Measurements from ENCODE around the gene FAP. TPM values are rescaled to one million over a fixed set of nuclear protein-coding genes. Genes with fewer than 3 reads are reported as not detected.

The FAP gene
- total RNA-seq, 2 experiments from 2014 or later: 0.23 TPM; not detected in 1

GRCh38 chr2:162199913-162200312 lies 43.3 kb downstream of the FAP start:
- Mint-ChIP-seq H3K27me3 (peaks cover 49% of the 10 kb centered on the region), H3K36me3 (no peaks in the 10 kb centered on the region), H3K4me1 (no peaks in the 10 kb centered on the region), H3K27ac (no peak overlapping the region), H3K4me3 (no peak overlapping the region), H3K9me3 (ENCODE audit: low read depth) (no peaks in the 10 kb centered on the region)
- no peak for ATAC-seq
- DNase-seq: no peak
- CTCF ChIA-PET: no interaction called here

- no peak for ATAC-seq
- Mint-ChIP-seq H3K4me3 (no peak overlapping the region), H3K36me3 (no peaks in the 10 kb centered on the region), H3K9me3 (ENCODE audit: low read depth) (no peaks in the 10 kb centered on the region), H3K27ac (no peak overlapping the region), H3K27me3 (peaks cover 61% of the 10 kb centered on the region), H3K4me1 (no peaks in the 10 kb centered on the region)
- CTCF ChIA-PET: no interaction called here
- DNase-seq: no peak
Observed at GRCh38 chr2:162198239-162198638, 45.0 kb downstream of the FAP start.

GRCh38 chr2:162197069-162197825 lies 46.0 kb downstream of the FAP start:
- Mint-ChIP-seq H3K36me3 (no peaks in the 10 kb centered on the region), H3K27me3 (peaks cover 68% of the 10 kb centered on the region), H3K9me3 (ENCODE audit: low read depth) (no peaks in the 10 kb centered on the region), H3K4me3 (no peak overlapping the region), H3K27ac (no peak overlapping the region), H3K4me1 (no peaks in the 10 kb centered on the region)
- ATAC-seq: no peak
- CTCF ChIA-PET: interaction anchor here (0.6 to 1.3 kb wide), 2 partner anchors 23 to 1256 kb away, joined by 3 read pairs; no protein-coding TSS in a partner anchor
- DNase-seq: no peak

- no peaks in the 10 kb centered on the region for H3K9me3 Mint-ChIP-seq (ENCODE audit: low read depth)
- H3K27me3 Mint-ChIP-seq: peaks cover 71% of the 10 kb centered on the region
- CTCF ChIA-PET: interaction anchor here (0.6 to 1.3 kb wide), 2 partner anchors 24 to 1255 kb away, joined by 3 read pairs; no protein-coding TSS in a partner anchor
- H3K27ac Mint-ChIP-seq: no peak overlapping the region
- DNase-seq (no peak), ATAC-seq (no peak)
- no peaks in the 10 kb centered on the region for H3K4me1 Mint-ChIP-seq
- H3K36me3 Mint-ChIP-seq: no peaks in the 10 kb centered on the region
- no peak overlapping the region for H3K4me3 Mint-ChIP-seq
Observed at GRCh38 chr2:162196638-162197037, 46.6 kb downstream of the FAP start.

- DNase-seq (no peak), ATAC-seq (no peak)
- Mint-ChIP-seq H3K4me3 (no peak overlapping the region), H3K27ac (no peak overlapping the region), H3K9me3 (ENCODE audit: low read depth) (no peaks in the 10 kb centered on the region), H3K36me3 (no peaks in the 10 kb centered on the region), H3K27me3 (peaks cover 41% of the 10 kb centered on the region), H3K4me1 (no peaks in the 10 kb centered on the region)
- CTCF ChIA-PET: no interaction called here
Observed at GRCh38 chr2:162188451-162188850, 54.8 kb downstream of the FAP start.

- Mint-ChIP-seq H3K36me3 (no peaks in the 10 kb centered on the region), H3K27ac (no peak overlapping the region)
- CTCF ChIA-PET: interaction anchor here (2.9 kb wide), 1 partner anchor 32 kb away, joined by 8 read pairs; no protein-coding TSS in a partner anchor
Observed at GRCh38 chr2:162185541-162186232, 57.6 kb downstream of the FAP start.

GRCh38 chr2:162184821-162185450 lies 58.3 kb downstream of the FAP start:
- CTCF ChIA-PET: interaction anchor here (2.9 kb wide), 1 partner anchor 31 kb away, joined by 8 read pairs; no protein-coding TSS in a partner anchor
- Mint-ChIP-seq H3K27ac (no peak overlapping the region), H3K4me1 (no peaks in the 10 kb centered on the region), H3K27me3 (peaks cover 25% of the 10 kb centered on the region), H3K36me3 (no peaks in the 10 kb centered on the region), H3K4me3 (no peak overlapping the region), H3K9me3 (ENCODE audit: low read depth) (no peaks in the 10 kb centered on the region)
- no peak for DNase-seq
- no peak for ATAC-seq

More at GRCh38 chr2:162185541-162186232, 57.6 kb downstream of the FAP start:
- no peak overlapping the region for H3K4me3 Mint-ChIP-seq
- ATAC-seq (no peak), DNase-seq (no peak)
- H3K4me1 Mint-ChIP-seq: no peaks in the 10 kb centered on the region
- no peaks in the 10 kb centered on the region for H3K9me3 Mint-ChIP-seq (ENCODE audit: low read depth)
- peaks cover 27% of the 10 kb centered on the region for H3K27me3 Mint-ChIP-seq

GRCh38 chr2:162184359-162184758 lies 58.9 kb downstream of the FAP start:
- H3K4me1 Mint-ChIP-seq: no peaks in the 10 kb centered on the region
- H3K9me3 Mint-ChIP-seq (ENCODE audit: low read depth): no peaks in the 10 kb centered on the region
- ATAC-seq (no peak), DNase-seq (no peak)
- no peak overlapping the region for H3K4me3 Mint-ChIP-seq
- H3K27me3 Mint-ChIP-seq: peaks cover 27% of the 10 kb centered on the region
- no peaks in the 10 kb centered on the region for H3K36me3 Mint-ChIP-seq
- H3K27ac Mint-ChIP-seq: no peak overlapping the region
- CTCF ChIA-PET: no interaction called here

GRCh38 chr2:162182395-162182794 lies 60.9 kb downstream of the FAP start:
- CTCF ChIA-PET: interaction anchor here (1.0 to 1.2 kb wide), 3 partner anchors 10 to 121 kb away, joined by 3 to 4 read pairs (median 3); no protein-coding TSS in a partner anchor
- no peaks in the 10 kb centered on the region for H3K36me3 Mint-ChIP-seq

GRCh38 chr2:162177301-162177700 lies 65.9 kb downstream of the FAP start:
- Mint-ChIP-seq H3K9me3 (ENCODE audit: low read depth) (no peaks in the 10 kb centered on the region), H3K27me3 (peaks cover 47% of the 10 kb centered on the region), H3K27ac (no peak overlapping the region), H3K4me1 (peaks cover under 1% of the 10 kb centered on the region), H3K36me3 (no peaks in the 10 kb centered on the region), H3K4me3 (no peak overlapping the region)
- ATAC-seq: no peak
- CTCF ChIA-PET: no interaction called here
- DNase-seq: no peak

More at GRCh38 chr2:162182395-162182794, 60.9 kb downstream of the FAP start:
- Mint-ChIP-seq H3K9me3 (ENCODE audit: low read depth) (no peaks in the 10 kb centered on the region), H3K27me3 (peaks cover 23% of the 10 kb centered on the region), H3K4me1 (no peaks in the 10 kb centered on the region), H3K27ac (no peak overlapping the region), H3K4me3 (no peak overlapping the region)
- DNase-seq (no peak), ATAC-seq (no peak)

GRCh38 chr2:162175714-162176113 lies 67.5 kb downstream of the FAP start:
- peaks cover 45% of the 10 kb centered on the region for H3K27me3 Mint-ChIP-seq
- H3K9me3 Mint-ChIP-seq (ENCODE audit: low read depth): no peaks in the 10 kb centered on the region
- peaks cover 13% of the 10 kb centered on the region for H3K4me1 Mint-ChIP-seq
- H3K4me3 Mint-ChIP-seq: no peak overlapping the region
- H3K36me3 Mint-ChIP-seq: no peaks in the 10 kb centered on the region
- CTCF ChIA-PET: interaction anchor here (1.2 kb wide), 1 partner anchor 45 kb away, joined by 4 read pairs; no protein-coding TSS in a partner anchor
- DNase-seq (no peak), ATAC-seq (no peak)
- no peak overlapping the region for H3K27ac Mint-ChIP-seq

GRCh38 chr2:162174746-162175145 lies 68.5 kb downstream of the FAP start:
- no peak overlapping the region for H3K27ac Mint-ChIP-seq
- no peaks in the 10 kb centered on the region for H3K9me3 Mint-ChIP-seq (ENCODE audit: low read depth)
- ATAC-seq (no peak), DNase-seq (no peak)
- peaks cover 46% of the 10 kb centered on the region for H3K27me3 Mint-ChIP-seq
- no peak overlapping the region for H3K4me3 Mint-ChIP-seq
- H3K4me1 Mint-ChIP-seq: peaks cover 18% of the 10 kb centered on the region
- H3K36me3 Mint-ChIP-seq: no peaks in the 10 kb centered on the region
- CTCF ChIA-PET: interaction anchor here (1.2 kb wide), 1 partner anchor 46 kb away, joined by 4 read pairs; no protein-coding TSS in a partner anchor

GRCh38 chr2:162172802-162173370 lies 70.4 kb downstream of the FAP start:
- Mint-ChIP-seq H3K27ac (no peak overlapping the region), H3K4me1 (peaks cover 18% of the 10 kb centered on the region), H3K27me3 (peaks cover 57% of the 10 kb centered on the region), H3K9me3 (ENCODE audit: low read depth) (no peaks in the 10 kb centered on the region), H3K4me3 (no peak overlapping the region), H3K36me3 (no peaks in the 10 kb centered on the region)
- ATAC-seq (no peak), DNase-seq (no peak)
- CTCF ChIA-PET: interaction anchor here (1.5 to 3.1 kb wide), 3 partner anchors 9 to 19 kb away, joined by 4 to 12 read pairs (median 7); no protein-coding TSS in a partner anchor
